GM10248 (cell line): ENCODE data around the gene TTC3.

Source experiments
- CTCF ChIA-PET: fragments of 300-600 bp; sonication (Branson Sonifier 250); formaldehyde crosslinking; extraction: SDS; loops from one replicate; lab custom pipeline; 2021; ENCODE audit warnings: antibody characterized with exemption; lab: Yijun Ruan, JAX
- POLR2A ChIA-PET: fragments of 350-650 bp; sonication (Branson Sonifier 250); formaldehyde crosslinking; extraction: SDS; loops from one replicate; lab custom pipeline; 2020; ENCODE audit warnings: antibody characterized with exemption; lab: Yijun Ruan, JAX
- DNase-seq: peaks from one replicate; pipeline ENCODE4 v3.0.0; 2012; ENCODE audit errors: extremely low spot score
- CTCF ChIP-seq: IDR thresholded peaks from 2 replicates; pipeline ENCODE4 v1.5.1; 2012; ENCODE audit warnings: mild to moderate bottlenecking, low read depth; ENCODE audit errors: extremely low read depth, missing control alignments, control extremely low read depth

TTC3 gene

GRCh38 chr21:37182222-37182621 lies 109.2 kb downstream of the TTC3 start:
- POLR2A ChIA-PET = no interaction called here
- DNase-seq = no peak
- TF ChIP-seq CTCF = no peak
- CTCF ChIA-PET = no interaction called here

- ChIA-PET CTCF (interaction anchor here (0.7 to 1.9 kb wide), 2 partner anchors 24 to 47 kb away, joined by 3 to 7 read pairs; no protein-coding TSS in a partner anchor), POLR2A (no interaction called here)
- TF ChIP-seq CTCF = no peak
- no peak for DNase-seq
Observed at GRCh38 chr21:37183749-37184148, 110.7 kb downstream of the TTC3 start.

DNA sequence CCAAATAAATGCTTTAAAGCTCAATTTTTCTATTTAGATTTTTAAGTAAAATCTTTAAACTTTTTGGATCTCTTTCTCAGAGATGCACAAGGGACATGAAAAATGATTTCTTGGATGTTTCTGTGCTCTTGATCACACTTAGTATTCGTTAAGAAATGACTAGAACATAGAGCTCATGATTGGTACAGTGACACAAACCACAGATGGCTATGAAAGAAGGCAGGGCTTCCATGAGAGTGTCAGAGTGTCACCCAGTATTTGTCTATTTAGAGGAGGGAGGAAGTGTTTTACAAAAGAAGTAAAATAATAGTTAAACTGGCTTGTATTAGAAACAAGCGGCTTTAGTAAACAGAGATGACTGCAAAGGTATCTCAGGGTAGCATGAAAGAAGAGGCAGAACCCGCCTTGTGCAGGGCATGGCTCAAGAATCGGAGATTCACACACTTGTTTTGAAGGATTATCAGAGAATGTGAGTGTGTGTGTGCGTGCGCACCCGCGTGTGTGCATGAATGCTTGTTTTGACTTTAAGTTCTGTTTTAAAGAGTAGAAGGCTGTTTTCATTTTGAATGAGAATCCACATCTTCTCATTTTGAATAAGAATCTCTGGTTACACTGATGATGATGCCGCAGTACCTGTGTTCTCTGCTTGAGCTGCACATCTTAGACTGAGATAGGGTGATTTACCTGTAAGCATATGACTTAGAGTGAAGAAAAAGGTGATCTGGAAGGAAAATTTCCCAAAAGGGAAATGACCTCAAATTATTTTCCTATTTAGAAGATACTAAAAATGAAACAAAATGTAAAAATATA lies 111.9 kb downstream of the TTC3 start:
- POLR2A ChIA-PET = no interaction called here
- no peak for TF ChIP-seq CTCF
- CTCF ChIA-PET = interaction anchor here (0.7 to 1.9 kb wide), 2 partner anchors 23 to 222 kb away, joined by 3 to 7 read pairs; no protein-coding TSS in a partner anchor
- DNase-seq = no peak

GRCh38 chr21:37186983-37187382 lies 113.9 kb downstream of the TTC3 start:
- DNase-seq = no peak
- ChIA-PET CTCF (interaction anchor here (1.6 kb wide), 1 partner anchor 20 kb away, joined by 5 read pairs; no protein-coding TSS in a partner anchor), POLR2A (no interaction called here)
- no peak for TF ChIP-seq CTCF

- ChIA-PET CTCF (interaction anchor here (1.2 kb wide), 1 partner anchor 14 kb away, joined by 3 read pairs; no protein-coding TSS in a partner anchor), POLR2A (interaction anchor here (0.6 kb wide), 1 partner anchor 191 kb away, joined by 3 read pairs; no protein-coding TSS in a partner anchor)
- no peak for TF ChIP-seq CTCF
- no peak for DNase-seq
Observed at GRCh38 chr21:37188825-37189224, 115.8 kb downstream of the TTC3 start.

- DNase-seq = no peak
- ChIA-PET CTCF (no interaction called here), POLR2A (no interaction called here)
- no peak for TF ChIP-seq CTCF
Observed at GRCh38 chr21:37192019-37192418, 119.0 kb downstream of the TTC3 start.
